HG02678 (cell line): ENCODE data around the gene CARMIL1.

Experiments used
- ATAC-seq: cut with Tn5 transposase; IDR thresholded peaks from one replicate; pipeline ENCODE4 v1.9.1; 2021; ENCODE audit warnings: mild to moderate bottlenecking, moderate library complexity; ENCODE audit not compliant: unreplicated experiment

CARMIL1 gene

DNA sequence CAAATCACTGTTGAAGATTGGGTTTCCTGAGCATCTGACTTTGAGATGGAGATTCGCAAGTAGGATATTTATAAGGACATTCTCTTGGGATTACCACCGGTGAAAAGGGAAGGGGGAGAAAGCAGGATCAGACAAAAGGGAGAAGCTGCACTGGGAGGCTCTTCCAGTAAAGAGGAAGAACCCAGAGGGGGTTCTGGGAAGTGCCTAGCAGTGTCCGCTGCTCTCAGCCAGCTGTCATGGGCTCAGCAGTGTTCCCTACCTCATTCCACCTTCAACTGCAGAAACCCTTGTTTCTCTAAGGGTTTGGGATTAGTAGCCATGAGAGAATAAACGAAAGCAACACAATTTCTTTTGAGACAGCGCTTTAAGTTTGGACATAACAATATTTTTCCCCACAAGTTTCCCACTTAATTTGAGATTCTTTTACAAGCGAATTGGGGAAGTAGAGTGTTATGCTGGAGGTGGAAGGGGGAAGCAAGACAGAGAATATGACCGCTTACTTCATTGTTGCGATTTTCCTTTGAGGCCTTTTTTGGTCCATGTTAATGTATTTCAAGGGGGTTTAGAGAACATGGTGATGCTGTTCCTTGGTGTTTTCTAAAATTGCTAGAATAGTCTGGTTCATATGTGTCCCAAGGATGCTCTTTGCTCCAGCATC, 218.3 kb downstream of the CARMIL1 start:
- no peak for ATAC-seq

DNA sequence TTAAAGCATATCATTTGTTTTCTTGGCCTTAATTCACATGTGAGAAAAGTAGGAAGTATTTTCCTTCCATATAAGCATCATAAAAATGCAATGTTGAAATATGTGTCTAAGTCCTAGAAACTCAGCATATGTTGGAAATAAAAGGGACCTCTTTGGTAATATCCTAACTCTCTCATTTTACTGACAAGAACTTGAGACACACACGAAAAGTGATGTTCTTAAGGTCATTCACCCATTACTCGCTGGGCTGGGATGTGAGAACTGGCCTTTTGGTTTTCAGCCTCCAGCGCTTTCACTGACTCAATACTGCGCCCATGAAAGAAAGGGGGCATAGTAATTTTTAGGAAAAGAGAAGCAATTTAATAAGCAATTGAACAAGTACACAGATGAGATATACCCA, 219.3 kb downstream of the CARMIL1 start:
- no peak for ATAC-seq

DNA sequence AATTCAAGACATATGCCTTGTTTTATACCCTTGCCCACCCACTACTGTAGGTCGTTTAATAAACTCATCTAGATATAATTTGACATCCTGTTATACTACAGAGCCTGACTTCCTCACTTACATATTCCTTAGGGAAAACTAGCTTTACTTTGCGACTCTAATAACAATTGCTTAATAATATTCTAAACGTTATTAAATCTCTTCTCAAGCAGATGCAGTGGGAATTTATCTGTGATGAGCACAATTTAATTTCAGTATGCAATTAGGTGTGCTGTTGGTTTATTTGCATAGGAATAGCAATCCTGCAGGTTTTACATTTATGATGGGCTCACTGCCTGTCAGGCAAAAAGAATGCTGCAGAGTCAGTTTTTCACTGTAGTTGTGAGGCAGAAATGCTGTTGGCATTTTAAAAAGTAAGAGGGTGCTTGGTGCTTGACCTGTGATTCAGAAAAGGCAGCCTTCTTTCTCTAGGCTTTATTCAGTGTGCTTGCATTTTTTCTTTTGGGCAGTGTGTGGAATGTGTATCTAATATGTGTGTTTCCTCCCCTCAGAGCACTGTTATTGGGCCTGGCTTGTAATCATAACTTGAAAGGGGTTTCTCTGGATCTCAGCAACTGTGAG, 220.6 kb downstream of the CARMIL1 start:
- ATAC-seq, result no peak

DNA sequence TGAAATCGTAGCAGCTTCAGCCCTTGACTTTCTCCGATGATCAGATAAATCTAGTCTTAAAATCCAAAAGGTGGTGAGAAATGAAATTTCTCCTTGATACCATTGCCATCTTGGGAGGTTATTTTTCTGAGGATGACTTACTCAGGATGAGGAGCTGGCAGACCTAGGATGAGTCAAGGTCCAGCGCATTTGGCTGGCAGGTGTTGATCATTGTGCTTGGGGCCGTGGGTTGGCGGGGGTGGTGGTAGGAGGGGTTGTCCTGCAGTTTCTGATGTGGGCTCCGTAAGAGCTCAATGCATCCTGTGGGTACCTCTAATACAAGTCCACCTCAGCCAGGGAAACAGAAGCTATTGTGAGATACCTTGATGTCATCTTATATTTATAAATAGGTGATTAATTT, 224.5 kb downstream of the CARMIL1 start:
- ATAC-seq, result no peak

DNA sequence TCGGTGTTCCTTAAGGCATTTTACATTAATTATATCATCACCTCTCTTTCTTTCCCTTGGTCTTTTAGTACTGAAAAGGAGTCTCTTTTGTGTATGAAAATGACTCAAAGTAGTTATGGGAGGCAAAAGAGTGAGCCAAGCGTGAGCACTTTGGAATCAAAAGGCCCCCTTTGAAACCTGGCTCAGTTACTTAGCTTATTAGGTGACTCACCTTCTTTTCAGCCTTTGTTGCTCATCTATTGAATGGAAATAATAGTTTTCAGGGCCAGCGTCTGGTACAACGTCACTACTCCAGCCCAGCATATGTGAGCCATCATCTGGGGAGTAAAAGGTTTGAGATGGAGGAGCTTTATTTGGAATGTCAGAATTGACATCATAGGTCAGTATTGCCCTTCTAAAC, 225.5 kb downstream of the CARMIL1 start:
- no peak for ATAC-seq

DNA sequence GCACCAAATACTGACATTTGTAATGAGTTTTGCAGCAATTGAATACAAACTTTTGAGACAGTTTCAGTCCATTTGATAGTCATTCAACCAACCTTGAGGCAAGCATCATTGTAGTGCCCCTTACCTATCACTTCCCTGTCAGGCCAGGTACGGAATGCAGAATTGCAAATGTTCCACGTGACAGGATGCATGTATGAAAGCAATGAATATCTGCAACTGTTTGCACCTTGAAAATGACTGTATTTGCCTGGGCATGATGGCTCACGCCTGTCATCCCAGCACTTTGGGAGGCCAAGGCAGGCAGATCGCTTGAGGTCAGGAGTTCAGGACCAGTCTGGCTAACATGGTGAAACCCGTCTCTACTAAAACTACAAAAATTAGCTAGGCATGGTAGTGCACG, 226.8 kb downstream of the CARMIL1 start:
- no peak for ATAC-seq

DNA sequence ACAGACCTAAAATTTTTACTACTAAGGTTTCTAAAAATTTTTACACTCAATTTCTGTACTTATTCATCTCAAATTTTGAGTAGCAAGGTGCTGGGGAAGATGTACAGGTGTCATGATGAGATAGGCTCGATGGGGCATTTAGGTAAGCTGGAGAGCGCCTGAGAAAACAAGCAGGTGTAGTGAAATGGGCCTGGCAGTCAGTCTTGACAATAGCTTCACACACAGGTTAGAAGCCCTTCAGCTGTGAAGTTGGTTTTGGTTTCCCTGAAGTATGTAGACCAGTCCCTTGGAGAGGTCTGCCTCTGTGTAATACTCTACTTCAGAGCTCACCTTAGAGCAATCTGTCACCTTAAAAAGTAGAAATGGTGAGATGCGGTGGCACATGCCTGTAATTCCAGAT, 228.9 kb downstream of the CARMIL1 start:
- no peak for ATAC-seq

DNA sequence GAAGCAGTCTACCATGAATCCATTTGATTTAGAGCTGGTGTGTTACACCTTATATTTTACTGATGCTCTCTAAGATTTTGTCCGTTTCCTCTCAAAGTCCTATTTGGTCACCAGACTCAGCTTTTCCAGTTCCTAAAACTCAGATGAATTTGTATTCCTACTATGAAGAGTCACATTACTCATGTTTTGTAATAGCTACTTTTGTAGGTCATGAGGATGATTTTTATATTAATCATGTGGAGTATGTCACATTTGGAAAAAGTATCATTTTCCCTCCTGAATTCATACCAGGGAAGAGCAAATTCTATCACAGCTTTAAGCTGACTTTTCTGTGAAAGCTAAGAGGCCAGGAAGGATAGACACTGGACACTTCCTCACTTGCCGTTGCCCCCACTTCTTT, 232.2 kb downstream of the CARMIL1 start:
- no peak for ATAC-seq

DNA sequence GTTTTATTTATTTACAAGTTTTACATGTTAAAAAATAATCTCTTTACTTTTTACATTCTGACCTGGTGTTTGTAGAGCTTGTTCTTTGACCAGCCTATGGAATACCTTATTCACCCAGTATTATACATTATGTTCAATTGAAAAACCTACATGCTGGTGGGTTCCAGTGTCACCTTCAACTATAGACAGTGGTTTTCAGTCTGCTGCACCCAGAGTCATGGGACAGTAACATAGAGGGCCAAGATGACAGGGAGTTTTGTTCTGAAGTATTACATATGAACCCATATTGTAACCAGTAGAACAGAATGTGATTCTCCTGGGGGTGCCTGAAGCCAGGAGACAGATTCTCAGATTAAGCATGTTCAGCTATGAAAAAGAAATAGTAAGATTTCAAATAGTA, 233.4 kb downstream of the CARMIL1 start:
- ATAC-seq, result no peak

DNA sequence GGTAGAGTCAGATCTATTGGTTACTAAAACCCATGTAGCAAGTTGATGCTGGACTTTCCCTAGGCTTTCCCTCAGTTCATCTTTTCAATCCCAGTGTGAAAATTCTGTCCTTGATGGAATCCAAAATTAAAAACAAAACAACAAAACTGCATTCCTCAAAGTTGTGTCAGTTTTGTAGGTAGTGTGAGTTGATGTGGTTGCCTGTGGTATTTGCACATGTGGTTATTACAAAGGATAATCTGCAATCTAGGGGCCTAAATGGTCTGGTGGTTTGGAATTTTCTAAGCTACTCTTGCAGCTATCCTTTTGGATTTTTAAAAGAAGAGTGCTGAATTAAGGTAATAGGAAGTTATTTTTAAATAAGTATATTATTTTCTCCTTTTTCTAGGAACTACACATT, 240.7 kb downstream of the CARMIL1 start:
- no peak for ATAC-seq

DNA sequence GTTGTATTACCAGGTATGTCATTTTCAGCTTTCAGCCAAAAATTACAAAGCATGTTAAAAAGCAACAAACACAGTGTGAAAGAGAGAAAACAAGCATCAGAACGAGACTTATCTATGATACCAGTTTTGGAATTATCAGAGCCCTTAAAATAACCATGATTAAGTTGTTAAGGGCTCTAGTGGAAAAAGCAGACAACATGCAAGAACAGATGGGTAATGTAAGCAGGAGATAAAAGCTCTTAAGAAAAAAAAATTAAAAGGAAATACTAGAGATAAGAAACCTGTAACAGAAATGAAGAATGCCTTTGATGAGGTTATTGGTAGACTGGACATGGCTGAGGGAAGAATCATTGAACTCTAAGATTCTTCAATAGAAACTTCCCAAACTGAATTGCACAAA, 245.4 kb downstream of the CARMIL1 start:
- ATAC-seq, result no peak

DNA sequence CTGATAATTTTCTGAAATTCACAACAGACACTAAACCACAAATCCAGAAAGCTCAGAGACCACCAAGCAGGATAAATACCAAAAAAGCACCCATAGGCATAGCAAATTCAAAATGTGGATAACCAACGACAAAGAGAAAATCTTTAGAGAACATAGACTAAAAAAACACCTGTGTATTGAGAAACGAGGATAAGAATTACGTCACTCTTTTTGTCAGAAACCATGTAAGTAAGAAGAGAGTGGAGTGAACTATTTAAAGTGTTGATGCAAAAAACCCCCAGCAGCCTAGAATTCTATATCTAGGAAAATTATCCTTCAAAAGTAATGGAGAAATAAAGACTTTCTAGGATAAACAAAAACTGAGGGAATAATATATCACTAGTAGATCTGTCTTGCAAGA, 245.9 kb downstream of the CARMIL1 start:
- no peak for ATAC-seq

DNA sequence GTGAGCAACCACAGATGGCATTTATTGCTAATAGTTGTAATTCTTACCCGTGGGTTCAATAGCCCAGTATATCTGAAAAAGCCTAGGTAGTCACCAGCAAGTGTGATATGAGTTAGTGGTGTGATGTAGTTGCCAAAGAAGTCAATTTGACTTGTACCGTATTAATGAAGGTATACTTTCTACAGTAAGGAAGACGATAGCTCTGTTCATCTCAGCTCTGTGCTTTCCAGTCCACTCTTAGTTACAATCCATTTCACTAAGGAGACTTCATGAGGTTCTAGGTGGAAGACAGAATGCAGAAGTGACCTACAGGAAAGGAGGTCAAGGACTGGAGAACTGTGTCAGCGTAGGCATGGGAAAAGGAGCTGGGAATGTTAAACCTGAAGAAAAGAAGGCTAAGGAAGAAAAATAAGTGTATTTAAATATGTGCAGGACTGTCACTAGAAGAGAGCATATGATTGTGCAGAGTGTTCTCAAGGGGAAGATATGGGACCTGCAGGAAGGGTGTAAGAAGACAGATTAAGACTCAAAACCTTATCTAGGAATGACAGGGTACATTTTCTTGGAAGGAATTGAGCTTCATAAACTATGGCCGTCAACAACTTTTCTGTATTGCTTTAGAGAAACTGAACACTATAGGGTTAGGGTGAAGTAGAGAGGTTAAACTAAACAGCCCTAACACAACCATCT, 255.9 kb downstream of the CARMIL1 start:
- no peak for ATAC-seq

DNA sequence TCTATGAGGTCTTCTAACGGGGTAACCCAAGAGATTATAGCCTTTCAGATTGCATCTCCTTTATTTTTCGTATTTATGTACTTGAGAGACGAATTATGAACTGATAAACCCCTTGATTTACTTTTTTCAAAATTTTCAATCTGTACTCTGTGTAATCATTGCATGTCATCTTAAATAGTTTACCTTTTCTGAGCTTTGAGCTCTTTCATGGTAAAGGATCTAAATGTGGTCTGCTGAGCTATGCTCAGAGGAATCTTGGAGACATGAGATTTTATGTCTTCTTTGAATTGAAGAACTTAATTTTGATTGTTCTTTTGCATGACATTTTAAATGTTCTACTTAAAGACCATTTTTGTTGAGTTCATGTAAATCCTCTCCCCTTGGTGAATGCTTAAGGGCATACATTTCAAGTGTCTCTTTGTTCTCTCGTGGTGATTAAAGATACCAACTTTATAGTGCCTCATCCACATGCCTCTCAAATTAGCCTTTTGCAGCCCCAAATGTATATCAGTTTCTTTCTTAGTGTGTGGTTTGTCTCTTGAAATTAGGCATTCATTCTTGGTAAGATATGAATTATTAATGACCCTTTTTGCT, 256.6 kb downstream of the CARMIL1 start:
- no peak for ATAC-seq

DNA sequence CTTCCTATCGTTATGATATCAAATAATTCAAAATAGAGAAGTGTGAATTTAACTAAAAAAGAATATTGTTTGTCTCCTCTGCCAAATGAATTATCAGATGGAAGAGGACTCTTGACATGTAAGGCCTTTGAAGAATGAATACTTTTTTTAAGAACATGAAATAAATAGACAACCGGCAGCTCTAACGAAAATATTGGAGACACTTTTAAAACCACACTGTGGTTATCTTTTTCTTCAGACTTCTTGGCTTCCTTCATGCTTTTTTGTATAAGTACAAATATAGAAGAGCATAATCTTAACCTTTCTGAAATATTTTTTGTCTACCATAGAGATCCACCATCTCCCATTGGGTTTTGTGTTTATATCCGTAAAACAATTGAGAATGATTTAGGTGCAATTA, 257.6 kb downstream of the CARMIL1 start:
- no peak for ATAC-seq

DNA sequence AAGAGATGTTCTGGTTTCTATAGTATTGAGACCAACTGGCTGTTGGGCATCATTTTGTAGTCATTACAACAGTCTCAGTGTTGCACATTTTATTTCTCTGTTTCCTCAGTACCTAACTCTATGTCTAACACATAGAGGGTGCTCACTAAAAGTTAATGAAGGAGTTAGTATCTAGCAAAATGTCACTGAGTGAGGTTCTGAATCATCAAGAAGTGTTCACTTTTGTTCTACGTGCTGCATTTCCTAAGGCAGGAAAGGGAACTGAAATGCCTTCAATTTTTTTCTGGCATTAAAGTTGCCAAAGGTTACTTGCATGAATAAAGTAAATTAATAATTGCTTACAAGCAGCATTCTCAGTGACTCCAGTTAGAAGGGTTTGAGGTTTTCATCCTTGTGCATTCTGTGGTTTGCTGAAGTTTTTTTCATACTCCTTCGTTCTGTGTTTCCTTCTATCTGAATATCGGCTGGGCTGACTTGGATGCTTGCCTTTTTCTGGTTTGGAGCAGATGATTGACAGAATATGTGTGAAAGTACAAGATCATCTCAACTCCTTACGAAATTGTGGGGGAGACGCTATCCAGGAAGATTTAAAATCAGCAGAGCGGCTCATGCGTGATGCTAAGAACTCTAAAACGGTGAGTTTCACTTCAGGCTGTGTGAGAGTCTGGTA, 258.3 kb downstream of the CARMIL1 start:
- no peak for ATAC-seq

DNA sequence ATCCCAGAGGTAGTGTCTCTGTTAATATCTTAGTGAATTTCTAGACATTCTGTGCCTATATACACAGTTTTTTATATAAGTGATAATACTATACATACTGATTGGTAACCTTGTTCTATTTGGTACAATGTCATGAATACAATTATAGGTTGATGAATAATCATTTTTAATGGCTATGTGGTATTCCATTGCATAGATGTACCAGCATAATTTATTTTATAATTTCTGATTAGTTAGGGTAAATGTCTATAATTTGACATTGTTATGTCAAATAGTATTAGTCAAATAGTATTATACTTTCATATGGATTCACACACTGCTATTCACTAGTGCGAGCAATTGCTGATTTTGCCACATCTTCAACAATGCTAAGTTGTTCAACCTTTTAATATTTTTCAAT, 262.1 kb downstream of the CARMIL1 start:
- no peak for ATAC-seq

DNA sequence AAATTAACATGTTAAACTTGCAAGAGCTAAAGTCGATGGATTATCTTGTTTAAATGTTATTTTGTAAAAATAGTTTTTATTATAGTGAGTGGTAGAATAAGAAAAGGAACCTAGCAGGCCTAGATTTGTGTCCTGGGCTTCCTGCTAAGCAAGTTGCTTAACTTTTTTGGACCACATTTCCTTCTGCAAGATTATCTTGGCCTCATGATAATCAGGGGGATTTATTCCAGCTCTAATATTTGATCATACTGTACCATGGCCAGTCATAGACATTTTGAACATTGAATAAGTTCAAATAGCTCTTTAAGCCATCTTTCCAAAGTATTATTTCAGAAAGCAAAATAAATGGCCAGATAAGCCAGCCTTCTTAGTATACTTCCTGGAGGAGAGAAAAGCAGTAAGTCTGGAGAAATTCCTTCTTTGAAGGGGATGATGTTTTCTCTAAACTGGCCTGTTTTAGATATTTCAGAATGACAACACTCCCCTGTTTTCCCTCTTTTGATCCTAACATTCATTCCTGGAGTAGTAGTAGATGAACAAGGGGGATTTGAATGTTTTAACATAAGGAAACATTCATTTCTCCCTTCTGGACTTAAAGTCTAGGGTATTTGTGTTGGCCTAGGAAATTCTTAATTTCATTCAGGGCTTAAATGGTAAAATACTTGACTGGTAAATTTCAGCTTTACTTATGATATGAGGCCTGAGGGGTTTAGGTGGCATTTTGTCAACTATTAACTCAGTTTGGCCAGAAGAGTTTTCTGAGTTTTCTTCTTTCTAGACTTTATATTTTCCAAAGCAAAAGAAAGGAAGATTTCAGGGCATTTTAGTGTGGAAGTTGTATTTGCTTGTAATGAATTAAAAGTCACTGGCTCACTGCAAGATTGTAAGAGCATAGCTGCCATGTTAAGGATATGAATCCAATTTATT, 264.1 kb downstream of the CARMIL1 start:
- ATAC-seq, result no peak

DNA sequence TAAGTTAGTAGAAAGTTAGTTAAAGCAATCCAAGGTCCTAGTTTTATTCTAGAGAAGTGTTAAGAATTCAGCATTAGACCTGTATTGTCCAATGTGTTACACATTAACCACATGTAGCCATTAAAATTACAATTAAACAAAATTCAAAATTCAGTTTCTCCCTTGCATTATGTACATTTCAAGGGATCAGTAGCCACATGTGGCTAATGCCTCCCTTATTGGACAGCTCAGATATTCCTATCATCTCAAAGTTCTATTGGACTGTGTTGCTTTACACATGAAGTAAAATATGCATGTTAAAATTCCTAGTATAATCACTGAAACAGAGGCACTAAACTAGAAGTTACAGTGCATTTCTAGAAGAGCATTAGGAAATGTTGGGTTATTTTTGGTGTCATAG, 265.7 kb downstream of the CARMIL1 start:
- no peak for ATAC-seq

DNA sequence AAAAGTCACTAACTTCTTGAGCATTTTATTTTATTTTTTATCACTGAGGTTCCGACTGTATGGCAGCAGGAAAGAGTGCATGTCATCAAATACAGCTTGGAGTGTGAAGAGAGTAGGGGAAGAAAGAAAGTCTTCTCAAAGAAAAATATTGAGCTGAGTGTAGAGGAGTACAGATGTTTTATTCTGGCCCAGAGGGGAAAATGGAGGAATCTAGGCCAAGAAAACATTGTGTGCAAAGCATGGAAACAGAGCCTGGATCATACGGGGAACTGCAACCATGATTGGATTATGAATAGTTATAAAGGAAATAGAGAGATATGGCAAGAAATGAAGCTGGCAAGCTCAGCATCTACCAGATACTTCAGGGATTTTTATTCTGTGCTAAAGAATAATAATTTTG, 268.6 kb downstream of the CARMIL1 start:
- no peak for ATAC-seq
